Upper lobe of right lung (tissue), 1 donor: ENCODE measurements around the gene FEN1. TPM values are rescaled to one million over a fixed set of nuclear protein-coding genes. Genes with fewer than 3 reads are reported as not detected.

Experiments
- ATAC-seq: fragments of 200-7000 bp; cut with Tn5 transposase; one replicate; pipeline ENCODE4 v1.9.1; 2020; ENCODE audit warnings: mild to moderate bottlenecking, moderate library complexity
- DNase-seq: peaks from one replicate; pipeline ENCODE4 v3.0.0-alpha.2; 2020
- H3K27ac ChIP-seq: fragments of 200-600 bp; one replicate; pipeline ENCODE4 v1.8.0; 2022
- H3K27me3 ChIP-seq: fragments of 200-600 bp; one replicate; pipeline ENCODE4 v1.8.0; 2022; ENCODE audit warnings: mild to moderate bottlenecking
- H3K36me3 ChIP-seq: fragments of 200-600 bp; one replicate; pipeline ENCODE4 v1.8.0; 2022
- H3K4me1 ChIP-seq: fragments of 200-600 bp; one replicate; pipeline ENCODE4 v1.8.0; 2022
- H3K4me3 ChIP-seq: fragments of 200-600 bp; one replicate; pipeline ENCODE4 v1.8.0; 2022; ENCODE audit warnings: mild to moderate bottlenecking
- H3K9me3 ChIP-seq: fragments of 200-600 bp; one replicate; pipeline ENCODE4 v1.8.0; 2022
- CTCF ChIP-seq: fragments of 200-600 bp; IDR thresholded peaks from one replicate; pipeline ENCODE4 v1.8.0; 2022; ENCODE audit warnings: antibody characterized with exemption
- intact Hi-C: fragments of 100-400 bp; cut with DNase I; formaldehyde crosslinking; loops from one replicate; pipeline ENCODE4 v1.11.0; 2022
- total RNA-seq: library from RNA; stranded (reverse); fragmentation: NEBNext Ultra II Directional; extraction: Animal tissue kit (Norgen Biotek cat#: 25700); gene quantifications from one replicate; pipeline ENCODE4 v1.2.1, GENCODE V29; 2021
- donor health status: DM: no; HTN: yes; CAD: no; lungs with severe emphysema.

The FEN1 gene
- total RNA-seq, 1 donor from 2014 or later: 4.9 TPM

GRCh38 chr11:61814247-61814957 is 21.7 kb downstream of the FEN1 start:
- peaks cover 37% of the 10 kb centered on the region for H3K36me3 ChIP-seq
- ATAC-seq: no peak
- H3K4me3 ChIP-seq: peak overlapping the region; percentile 70
- no peaks in the 10 kb centered on the region for H3K27me3 ChIP-seq
- TF ChIP-seq CTCF: no peak
- H3K9me3 ChIP-seq: no peaks in the 10 kb centered on the region
- no peaks in the 10 kb centered on the region for H3K4me1 ChIP-seq
- no peak for DNase-seq
- intact Hi-C loops: no loop called here
- peak overlapping the region; percentile 97 for H3K27ac ChIP-seq

GRCh38 chr11:61814958-61815789 is 22.5 kb downstream of the FEN1 start:
- DNase-seq (peak; percentile 99), ATAC-seq (peak; percentile 93)
- Histone ChIP-seq H3K27me3 (no peaks in the 10 kb centered on the region), H3K4me3 (peak overlapping the region; percentile 70), H3K4me1 (no peaks in the 10 kb centered on the region), H3K9me3 (no peaks in the 10 kb centered on the region), H3K36me3 (peaks cover 30% of the 10 kb centered on the region), H3K27ac (peak overlapping the region; percentile 97)
- intact Hi-C loops: no loop called here
- no peak for TF ChIP-seq CTCF

GRCh38 chr11:61815790-61816735 is 23.4 kb downstream of the FEN1 start:
- intact Hi-C loops: no loop called here
- no peak for TF ChIP-seq CTCF
- Histone ChIP-seq H3K27ac (peak overlapping the region; percentile 97), H3K9me3 (no peaks in the 10 kb centered on the region), H3K27me3 (no peaks in the 10 kb centered on the region), H3K4me3 (peak overlapping the region; percentile 70), H3K36me3 (peaks cover 21% of the 10 kb centered on the region), H3K4me1 (no peaks in the 10 kb centered on the region)
- peak; percentile 41 for ATAC-seq
- DNase-seq: peak; percentile 84

- TF ChIP-seq CTCF: peak; percentile 60
- no peaks in the 10 kb centered on the region for H3K27me3 ChIP-seq
- peak within 1 kb of the TSS; percentile 70 for H3K4me3 ChIP-seq
- H3K9me3 ChIP-seq: no peaks in the 10 kb centered on the region
- DNase-seq (peak; percentile 98), ATAC-seq (peak; percentile 79)
- peaks cover 12% of the 10 kb centered on the region for H3K36me3 ChIP-seq
- H3K27ac ChIP-seq: peak within 1 kb of the TSS; percentile 97
- intact Hi-C loops: no loop called here
- no peaks in the 10 kb centered on the region for H3K4me1 ChIP-seq
These were observed 24.2 kb downstream of the FEN1 start, which contains the start of gene FADS1 for GRCh38 chr11:61816736-61817455. FADS1 (minus strand) TSS chr11:61817003; CDS start chr11:61816929, 74 bp downstream.
